ENCODE measurements around the gene NSMF.
"Not testable (repeated sequence)": the region's sequence is repeated elsewhere in the genome, so short reads cannot be mapped to it uniquely, and the experiment has no call there.

- not testable (repeated sequence) for TF ChIP-seq CTCF (IDR thresholded peaks at IDR 0.05; ENCODE audit: low read length); EZH2 (IDR thresholded peaks at IDR 0.05; ENCODE audit: borderline replicate concordance, low read length)
Observed at GRCh38 chr9:137410236-137410890, 48.8 kb downstream of the NSMF start.
